SU-DHL-6 (cell line): ENCODE measurements around the gene ZAR1L.

Experiments
- CTCF ChIP-seq: fragments of 200-600 bp; sonication (generic); IDR thresholded peaks from one replicate; pipeline ENCODE4 v1.5.1; 2017; ENCODE audit warnings: antibody characterized with exemption, mild to moderate bottlenecking, low read length, moderate library complexity; ENCODE audit not compliant: insufficient read depth, poor library complexity, severe bottlenecking
- EZH2phosphoT487 ChIP-seq: fragments of 200-600 bp; sonication (generic), shearing (Covaris generic); conservative IDR thresholded peaks from 2 replicates; pipeline ENCODE4 v1.6.1; 2018; ENCODE audit warnings: mild to moderate bottlenecking, antibody characterized with exemption, low read length, moderate library complexity, mixed read lengths

GRCh38 chr13:32256243-32256642 is 58.9 kb downstream of the ZAR1L start:
- TF ChIP-seq CTCF = no peak
- TF ChIP-seq EZH2phosphoT487 = no peak
